Ammon's horn (tissue), 1 donor: ENCODE results near the gene APOC4.
"Not testable (repeated sequence)": the region's sequence is repeated elsewhere in the genome, so short reads cannot be mapped to it uniquely, and the experiment has no call there.

Source experiments
- DNase-seq: peaks from one replicate; pipeline ENCODE4 v3.0.0-alpha.2; 2016; ENCODE audit warnings: low spot score

The APOC4 gene

DNA sequence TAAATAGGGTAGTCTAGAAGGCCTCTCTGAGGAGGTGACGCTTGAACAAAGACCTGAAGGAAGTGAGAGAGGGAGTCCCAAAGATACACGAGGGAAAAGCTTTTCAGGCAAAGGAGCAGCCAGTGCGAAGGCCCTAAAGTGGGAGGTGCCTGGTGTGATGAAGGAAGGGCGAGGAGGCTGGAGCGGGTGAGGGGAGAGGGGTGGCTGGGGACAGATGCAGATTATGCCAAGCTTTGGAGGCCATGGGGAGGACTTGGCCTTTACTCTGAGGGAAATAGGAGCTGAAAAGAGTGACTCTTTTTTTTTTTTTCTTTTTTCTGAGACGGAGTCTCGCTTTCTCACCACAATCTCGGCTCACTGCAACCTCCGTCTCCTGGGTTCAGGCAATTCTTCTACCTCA, 16.1 kb downstream of the APOC4 start:
- no peak for DNase-seq

DNA sequence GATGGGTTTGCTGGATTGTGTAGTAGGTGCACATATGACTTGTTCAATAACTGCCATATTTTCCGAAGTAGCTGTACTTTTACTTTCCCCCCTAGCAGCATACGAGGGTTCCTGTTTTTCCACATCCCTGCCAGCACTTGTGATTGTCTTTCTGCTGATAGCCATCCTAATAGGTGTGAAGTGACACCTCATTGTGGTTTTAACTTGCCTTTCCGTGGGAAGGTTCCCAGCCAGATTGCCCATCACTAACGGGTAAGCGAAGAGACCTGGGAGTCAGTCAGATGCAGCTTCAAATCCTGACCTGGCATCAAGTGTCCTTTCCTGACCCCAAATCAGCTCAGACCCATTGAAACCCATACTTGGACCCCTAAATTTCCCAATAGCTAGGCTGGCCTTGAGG, 17.7 kb downstream of the APOC4 start:
- no peak for DNase-seq

DNA sequence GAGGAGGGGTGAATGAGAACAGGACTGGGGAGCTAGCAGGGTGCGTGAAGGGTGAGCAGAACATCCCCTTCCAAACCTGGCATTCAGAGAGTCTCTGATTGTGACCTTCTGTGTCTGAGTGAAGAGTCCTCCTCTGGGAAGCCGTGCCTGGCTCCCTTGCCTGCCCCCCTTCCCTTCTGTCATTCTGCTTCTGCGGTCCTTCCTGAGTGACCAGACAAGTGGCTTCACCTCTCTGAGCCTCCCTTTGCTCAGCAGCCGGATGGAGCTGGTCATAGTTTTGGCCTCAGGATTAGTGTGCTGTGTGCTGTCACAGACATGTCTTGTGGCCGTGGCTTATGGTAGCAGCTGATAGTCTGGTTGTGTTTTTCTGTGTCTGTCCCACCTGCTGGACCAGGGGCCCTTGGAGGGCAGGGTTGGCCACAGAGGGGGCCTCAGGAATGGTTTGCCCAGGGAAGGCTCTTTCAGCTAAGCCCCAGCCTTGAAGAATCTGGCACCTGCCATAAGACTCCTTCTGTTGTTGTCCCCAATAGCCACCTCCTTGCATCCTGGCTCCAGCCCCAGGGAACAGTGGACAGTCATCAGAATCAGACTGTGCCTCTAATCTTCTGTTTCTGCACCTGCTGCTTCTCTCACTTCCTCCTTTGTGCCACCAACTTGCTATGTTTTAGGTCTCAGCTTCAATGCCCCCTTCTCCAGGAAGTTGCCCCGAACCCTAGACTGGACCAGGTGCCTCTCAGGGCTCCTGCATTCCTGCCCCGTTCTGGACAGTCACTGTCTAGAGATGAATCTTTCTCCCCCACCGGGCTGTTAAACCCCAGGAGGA, 19.1 kb downstream of the APOC4 start:
- DNase-seq, result no peak

DNA sequence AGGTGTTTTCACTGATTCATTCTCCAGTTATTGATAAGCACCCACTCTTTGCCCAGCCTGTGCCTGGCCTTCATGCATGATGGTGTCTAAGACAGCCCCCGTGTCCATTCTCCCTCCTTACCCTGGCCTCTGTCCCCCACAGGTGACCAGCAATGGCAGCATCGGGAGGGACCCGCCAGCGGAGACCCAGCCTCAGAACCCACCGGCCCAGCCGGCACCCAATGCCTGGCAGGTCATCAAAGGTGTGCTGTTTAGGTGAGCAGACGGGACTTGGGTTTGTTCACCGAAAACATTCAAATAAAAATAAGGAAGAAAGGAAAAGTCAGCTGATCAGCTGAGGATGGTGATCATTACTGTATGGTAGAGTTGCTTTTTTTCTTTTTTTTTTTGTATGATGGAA, 19.8 kb downstream of the APOC4 start:
- DNase-seq, result no peak

DNA sequence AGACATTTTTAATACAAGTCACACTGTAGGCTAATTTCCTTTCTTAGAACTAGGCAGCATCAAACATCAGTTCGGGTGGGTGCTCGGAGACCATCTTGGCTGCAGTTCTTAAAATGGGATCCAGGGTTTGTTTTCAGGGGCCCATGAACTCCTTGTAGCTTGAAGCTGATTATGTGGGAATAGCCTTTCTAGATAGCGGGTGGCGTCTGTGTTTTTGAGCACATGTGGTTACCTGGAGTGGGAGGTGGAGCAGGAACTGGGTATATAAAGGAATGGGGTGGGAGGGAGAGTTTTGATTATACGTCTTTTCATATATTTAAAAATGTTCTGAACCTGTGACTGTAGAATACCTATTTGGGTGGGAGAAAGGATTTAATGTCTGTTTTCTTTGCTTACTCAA, 26.1 kb downstream of the APOC4 start:
- no peak for DNase-seq

DNA sequence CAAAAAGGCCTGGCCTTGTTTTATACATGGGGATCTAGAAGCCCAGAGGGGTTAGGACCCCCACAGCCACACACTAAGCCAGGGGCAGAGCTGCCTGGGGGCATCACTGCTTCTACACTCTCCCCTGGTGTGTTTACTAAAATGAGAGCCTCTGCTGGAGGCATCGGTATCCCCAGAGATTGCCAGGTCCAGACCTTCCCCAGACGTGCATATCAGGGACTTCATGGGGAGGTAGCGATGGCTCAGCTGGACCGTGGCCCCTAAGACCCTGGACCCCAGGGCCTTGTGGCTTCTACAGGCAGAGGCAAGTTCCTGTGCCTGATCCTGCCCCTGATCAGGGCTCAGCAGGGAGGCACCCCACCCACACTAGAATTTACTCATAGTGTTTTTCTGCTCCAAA, 26.6 kb downstream of the APOC4 start:
- no peak for DNase-seq

DNA sequence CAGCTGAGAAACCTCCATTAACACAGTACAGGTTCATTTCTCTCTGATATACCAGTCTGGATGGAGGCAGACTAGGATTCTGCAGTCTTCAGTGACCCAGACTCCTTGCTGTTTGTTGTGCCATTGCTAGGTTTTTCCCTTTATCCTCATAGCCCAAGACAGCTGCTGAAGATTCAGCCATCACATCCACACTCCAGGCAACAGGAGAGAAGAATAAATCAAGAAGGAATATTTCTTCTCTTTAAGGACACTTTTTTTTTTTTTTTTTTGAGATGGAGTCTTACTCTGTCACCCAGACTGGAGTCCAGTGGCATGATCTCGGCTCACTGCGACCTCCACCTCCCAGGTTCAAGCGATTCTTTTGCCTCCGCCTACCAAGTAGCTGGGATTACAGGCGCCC, 27.4 kb downstream of the APOC4 start:
- DNase-seq, result no peak

DNA sequence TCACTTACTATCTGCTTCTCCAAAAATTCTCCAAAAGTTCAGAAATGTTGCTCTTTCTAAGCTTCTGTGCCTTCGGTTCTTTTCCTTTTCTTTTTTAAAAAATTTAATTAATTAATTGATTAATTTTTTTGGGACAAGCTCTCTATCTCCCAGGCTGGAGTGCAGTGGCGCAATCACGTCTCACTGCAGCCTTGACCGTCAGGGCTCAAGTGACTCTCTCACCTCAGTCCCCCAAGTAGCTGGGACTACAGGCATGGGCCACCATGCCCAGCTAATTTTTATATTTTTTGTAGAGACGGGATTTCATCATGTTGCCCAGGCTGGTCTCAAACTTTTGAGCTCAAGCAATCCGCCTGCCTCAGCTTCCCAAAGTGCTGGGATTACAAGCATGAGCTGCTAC, 29.4 kb downstream of the APOC4 start:
- DNase-seq, result not testable (repeated sequence)

DNA sequence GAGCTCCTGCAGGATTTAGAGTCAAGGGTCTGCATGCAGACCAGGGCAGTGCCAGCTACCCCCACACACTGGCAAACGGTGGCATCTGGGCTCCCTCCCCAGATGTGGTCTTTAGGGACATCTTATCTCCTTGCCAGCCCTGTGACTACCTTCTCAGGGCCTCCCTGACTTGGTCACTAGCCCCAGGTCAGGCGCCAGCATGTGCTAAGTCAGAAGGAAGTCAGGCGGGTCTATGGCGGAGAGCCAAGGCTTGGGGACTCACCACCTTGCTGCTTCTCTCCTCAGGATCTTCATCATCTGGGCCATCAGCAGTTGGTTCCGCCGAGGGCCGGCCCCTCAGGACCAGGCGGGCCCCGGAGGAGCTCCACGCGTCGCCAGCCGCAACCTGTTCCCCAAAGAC, 30.8 kb downstream of the APOC4 start:
- no peak for DNase-seq

DNA sequence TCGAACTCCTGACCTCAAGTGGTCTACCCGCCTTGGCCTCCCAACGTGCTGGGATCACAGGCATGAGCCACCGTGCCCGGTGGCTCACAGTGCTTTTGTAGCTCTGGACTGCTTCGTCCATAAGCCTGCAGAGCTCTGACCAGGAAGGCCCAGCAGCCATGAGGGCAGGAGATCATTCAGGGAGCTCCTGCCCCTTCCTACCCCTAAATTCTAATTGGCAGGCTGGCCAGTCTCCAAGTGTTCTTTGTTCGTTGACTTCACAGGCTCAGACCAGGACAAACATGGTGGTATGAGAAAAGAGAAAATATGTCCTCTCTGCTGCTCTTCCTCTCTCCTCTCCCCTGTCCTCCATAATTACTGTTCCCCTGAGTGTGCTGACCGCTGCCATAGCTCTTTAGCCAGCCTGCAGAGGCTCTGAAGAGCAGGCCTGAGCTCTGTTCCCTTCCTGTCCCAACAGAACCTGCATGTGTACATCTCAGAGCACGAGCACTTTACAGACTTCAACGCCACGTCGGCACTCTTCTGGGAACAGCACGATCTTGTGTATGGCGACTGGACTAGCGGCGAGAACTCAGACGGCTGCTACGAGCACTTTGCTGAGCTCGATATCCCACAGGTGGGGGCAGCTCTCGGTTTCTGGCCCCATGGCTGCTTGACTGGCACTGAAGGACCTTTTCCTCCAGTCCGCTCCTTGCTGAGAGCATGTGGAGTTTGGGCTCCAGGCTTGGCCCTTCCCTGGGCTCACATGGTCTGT, 32.1 kb downstream of the APOC4 start:
- DNase-seq, result no peak

DNA sequence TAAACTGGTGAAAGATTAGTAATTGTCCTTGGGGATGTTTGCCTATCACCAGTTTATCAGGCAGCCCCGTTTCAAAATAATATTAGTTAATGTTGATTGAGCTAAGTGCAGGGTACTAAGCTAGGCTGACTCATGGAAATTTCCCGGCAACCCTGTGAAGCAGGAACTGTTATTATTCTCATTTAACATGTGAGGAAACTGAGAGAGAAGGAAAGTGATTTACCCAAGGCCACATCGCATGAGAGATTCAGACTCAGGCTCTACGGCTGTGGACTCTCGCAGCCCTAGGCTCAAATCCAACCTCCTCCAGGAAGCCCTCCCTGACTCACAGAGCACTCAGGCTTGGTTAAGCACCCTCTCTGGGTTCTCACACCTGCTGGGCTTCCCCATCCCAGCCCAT, 32.8 kb downstream of the APOC4 start:
- no peak for DNase-seq

DNA sequence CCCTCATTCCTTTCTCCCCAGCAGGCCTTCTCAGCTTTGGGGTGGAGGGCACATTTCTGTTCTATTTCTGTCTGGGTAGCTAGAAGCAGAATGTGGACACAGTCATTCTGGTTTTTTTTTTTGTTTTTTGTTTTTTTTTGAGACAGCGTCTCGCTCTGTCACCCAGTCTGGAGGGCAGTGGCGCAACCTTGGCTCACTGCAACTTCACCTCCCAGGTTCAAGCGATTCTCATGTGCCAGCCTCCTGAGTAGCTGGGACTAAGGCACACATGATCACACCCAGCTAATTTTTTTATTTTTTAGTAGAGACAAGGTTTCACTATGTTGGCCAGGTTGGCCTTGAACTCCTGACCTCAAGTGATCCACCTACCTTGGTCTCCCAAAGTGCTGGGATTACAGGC, 33.4 kb downstream of the APOC4 start:
- DNase-seq, result no peak

DNA sequence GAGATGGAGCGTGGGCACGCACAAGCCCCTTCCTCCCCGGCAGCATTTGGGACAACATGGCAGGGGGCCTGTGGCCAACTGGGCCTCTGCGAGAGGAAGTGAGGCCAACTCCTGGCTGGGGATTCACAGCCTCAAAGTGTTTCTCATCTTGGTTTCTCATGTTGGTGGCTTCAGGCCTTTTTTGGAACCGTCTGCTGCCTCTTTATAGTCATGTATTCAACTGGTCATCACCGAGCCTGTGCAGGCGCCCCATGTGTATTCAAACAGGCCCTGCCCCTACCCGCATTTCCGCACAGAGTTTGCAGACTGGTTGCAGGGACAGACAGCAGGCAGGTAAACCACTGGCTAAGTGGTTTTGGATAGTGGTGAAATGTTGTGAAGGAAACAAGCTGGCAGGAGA, 42.0 kb downstream of the APOC4 start:
- no peak for DNase-seq

DNA sequence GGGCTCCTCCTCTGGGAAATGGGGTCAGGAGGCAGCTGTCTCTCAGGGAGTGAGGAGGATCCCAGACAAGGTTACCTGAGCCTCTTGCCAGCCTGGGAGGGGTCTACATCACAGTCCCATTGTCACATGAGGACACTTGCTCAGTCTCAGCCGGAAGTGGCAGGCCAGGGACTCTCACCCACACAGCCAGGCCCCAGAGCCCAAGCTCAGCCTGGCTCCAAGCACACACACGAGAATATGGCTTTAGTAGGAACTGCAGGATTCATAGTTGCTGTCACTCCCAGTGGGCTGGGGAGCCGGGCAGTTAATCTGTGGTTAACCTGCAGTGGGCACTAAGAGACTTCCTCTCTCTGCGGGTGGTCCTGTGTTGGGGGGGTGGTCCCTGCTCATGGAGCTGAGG, 43.4 kb downstream of the APOC4 start:
- DNase-seq, result no peak

DNA sequence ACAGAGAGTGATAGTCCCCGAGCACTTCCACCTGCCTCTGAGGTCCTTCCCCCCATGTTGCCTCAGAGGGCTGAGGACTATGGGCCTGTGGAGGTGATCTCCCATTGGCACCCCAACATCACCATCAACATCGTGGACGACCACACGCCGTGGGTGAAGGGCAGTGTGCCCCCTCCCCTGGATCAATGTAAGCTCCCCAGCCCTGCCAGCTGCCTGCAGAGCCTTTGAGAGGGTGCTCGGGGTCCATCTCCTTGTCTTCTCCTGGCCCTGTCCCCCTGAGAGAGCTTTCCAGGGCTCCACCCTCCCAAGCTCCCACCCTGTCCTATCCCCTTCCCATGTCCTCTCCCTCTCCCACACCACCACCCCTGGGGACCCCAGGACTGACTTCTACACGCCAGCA, 44.4 kb downstream of the APOC4 start:
- no peak for DNase-seq

DNA sequence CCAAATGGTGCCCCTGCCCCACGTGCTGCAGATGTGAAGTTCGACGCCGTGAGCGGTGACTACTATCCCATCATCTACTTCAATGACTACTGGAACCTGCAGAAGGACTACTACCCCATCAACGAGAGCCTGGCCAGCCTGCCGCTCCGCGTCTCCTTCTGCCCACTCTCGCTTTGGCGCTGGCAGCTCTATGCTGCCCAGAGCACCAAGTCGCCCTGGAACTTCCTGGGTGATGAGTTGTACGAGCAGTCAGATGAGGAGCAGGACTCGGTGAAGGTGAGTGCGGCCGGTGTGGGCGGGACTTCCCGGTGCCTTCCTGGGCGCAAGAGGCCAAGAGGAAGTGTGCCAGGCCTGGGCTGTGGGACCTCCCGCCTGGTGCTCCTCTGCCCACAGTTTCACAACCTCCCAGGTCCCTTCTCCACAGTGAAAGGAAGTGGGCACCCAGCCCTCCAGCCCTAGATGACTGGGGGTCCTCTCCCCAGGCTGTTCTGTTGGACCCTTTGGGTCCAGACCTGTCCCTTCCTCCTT, 45.2 kb downstream of the APOC4 start:
- DNase-seq, result no peak

DNA sequence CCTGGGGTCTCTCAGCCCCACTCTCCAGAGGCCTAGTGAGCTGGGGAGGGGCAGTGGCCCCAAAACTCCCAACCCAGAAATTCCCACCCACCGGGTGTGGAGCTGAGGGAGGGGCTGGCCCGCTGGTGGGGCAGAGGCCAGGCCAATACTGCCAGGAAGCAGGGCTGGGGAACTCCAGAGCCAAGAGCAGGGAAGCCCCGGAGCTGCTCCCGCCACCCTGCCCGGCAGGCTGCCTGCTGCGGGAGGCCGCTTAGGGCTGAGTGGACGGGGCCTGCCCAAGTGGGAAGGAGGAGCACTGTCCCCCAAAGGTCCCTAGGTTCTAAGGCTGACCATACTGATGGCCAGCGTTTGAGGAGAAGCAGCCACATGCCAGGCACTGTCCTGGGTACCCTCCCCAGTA, 46.2 kb downstream of the APOC4 start:
- no peak for DNase-seq

DNA sequence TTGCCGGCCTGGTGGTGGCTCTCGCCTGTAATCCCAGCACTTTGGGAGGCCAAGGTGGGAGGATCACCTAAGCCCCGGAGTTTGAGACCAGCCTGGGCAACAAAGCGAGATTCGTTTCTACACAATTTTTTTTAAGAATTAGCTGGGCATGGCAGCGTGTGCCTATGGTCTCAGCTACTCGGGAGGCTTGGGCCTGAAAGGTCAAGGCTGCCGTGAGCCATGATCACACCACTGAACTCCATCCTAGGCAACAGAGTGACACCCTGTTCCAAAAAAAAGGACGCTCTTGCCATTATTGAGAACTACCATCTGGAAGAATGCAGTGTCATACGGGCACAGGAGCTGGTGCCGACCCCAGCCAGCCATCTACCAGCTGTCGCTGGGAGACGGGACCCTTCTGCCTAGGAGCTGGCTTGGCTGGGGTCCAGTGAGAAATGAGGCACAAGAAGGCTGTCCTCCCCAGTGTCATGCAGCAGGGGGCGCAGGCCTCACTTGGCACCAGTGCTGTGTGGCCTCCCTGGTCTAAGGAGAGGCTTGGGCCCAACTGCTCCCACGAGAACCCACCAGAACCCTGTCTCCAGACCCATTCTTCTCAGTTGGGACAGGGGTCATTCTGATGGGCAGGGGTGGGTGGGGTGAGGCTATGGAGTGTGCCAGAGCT, 47.0 kb downstream of the APOC4 start:
- peak; percentile 79 for DNase-seq

DNA sequence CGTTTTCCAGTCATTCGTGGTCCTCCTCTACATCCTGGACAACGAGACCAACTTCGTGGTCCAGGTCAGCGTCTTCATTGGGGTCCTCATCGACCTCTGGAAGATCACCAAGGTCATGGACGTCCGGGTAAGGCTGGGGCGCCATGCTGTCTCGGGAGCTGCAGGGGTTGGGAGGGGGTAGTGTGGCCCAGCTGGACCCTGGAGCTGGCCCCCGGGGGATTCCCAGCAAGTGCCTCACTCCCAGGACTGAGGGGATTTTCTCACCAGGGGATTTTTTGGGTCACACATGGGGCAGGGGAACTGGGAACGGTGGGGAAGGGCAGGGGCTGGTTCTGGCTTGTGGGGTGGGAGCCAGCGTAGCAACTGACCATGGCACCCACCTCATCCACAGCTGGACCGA, 48.4 kb downstream of the APOC4 start:
- DNase-seq, result no peak

DNA sequence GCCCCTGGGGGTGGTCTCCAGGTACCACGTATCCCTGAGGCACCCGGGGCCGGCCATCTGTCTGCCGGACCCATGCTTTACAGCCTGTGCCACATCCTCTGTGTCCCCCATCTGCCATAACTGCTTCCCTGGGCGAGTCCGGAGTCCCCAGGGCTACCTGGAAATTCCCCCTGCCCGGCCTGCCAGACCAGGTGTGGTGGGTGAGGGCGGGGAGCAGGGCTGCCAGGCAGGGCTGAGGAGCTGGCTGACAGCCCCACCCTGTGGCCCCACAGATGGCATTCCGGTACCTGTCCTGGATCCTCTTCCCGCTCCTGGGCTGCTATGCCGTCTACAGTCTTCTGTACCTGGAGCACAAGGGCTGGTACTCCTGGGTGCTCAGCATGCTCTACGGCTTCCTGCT, 48.9 kb downstream of the APOC4 start:
- DNase-seq, result no peak

DNA sequence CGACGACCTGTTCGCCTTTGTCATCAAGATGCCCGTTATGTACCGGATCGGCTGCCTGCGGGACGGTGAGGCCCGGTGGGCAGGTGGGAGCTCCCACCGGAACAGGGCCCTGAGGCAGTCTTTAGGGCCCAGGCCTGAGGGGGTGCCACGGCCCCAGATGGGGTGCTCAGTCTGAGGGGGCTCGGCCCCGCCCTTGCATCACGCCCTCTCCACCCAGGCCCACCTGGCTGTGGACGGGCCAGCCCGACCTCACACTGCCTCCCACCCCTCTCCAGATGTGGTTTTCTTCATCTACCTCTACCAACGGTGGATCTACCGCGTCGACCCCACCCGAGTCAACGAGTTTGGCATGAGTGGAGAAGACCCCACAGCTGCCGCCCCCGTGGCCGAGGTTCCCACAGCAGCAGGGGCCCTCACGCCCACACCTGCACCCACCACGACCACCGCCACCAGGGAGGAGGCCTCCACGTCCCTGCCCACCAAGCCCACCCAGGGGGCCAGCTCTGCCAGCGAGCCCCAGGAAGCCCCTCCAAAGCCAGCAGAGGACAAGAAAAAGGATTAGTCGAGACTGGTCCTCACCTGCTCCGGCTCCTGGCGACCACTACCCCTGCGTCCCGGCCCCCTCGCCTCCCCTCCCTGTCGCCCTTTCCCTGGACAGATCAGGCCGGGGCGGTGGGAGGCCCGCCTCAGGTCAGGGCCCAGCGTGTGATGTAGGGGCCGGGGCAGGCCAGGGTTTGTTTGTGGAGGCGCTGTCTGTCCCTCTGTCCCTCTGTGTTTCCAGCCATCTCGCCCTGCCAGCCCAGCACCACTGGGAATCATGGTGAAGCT, 50.5 kb downstream of the APOC4 start:
- DNase-seq, result no peak

DNA sequence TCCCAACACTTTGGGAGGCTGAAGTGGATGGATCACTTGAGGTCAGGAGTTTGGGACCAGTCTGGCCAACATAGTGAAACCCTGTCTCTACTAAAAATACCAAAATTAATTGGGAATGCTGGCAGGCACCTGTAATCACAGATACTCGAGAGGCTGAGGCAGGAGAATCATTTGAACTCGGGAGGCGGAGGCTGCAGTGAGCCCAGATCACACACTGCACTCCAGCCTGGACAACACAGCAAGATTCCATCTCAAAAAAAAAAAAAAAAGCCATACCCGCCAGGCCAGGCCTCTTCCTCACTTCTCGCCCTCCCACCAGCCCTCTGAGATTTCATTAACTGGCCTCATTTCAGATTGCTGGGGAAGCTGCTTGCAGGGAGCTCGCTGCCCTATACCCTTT, 51.5 kb downstream of the APOC4 start:
- DNase-seq, result no peak
